ENCODE data around the gene EDIL3.
"Not testable (repeated sequence)": the region's sequence is repeated elsewhere in the genome, so short reads cannot be mapped to it uniquely, and the experiment has no call there.

Gene EDIL3

DNA sequence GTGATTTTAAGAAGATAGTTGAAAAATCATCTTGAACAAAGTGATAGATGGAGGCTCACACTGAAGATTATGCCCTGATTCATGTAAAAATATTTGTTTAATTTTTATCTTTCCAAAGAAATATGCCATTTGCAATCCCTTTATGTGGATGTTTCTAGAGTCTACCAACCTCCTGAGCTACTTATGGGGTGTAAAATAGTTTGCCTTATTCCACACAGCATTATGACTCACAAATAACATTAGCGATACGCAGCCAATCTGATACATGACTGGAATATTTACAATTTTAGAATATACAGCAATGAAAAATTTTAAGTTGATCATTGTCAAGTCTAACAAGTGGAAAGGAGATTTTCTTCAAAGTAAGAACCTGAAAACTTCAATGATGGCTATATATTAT lies 327.5 kb downstream of the EDIL3 start:
- FAIRE-seq, result no peak
- TF ChIP-seq, protein P1, sequence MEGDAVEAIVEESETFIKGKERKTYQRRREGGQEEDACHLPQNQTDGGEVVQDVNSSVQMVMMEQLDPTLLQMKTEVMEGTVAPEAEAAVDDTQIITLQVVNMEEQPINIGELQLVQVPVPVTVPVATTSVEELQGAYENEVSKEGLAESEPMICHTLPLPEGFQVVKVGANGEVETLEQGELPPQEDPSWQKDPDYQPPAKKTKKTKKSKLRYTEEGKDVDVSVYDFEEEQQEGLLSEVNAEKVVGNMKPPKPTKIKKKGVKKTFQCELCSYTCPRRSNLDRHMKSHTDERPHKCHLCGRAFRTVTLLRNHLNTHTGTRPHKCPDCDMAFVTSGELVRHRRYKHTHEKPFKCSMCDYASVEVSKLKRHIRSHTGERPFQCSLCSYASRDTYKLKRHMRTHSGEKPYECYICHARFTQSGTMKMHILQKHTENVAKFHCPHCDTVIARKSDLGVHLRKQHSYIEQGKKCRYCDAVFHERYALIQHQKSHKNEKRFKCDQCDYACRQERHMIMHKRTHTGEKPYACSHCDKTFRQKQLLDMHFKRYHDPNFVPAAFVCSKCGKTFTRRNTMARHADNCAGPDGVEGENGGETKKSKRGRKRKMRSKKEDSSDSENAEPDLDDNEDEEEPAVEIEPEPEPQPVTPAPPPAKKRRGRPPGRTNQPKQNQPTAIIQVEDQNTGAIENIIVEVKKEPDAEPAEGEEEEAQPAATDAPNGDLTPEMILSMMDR (IDR thresholded peaks at IDR 0.05; ENCODE audit: insufficient read depth, missing control alignments), result no peak
- no peak for DNase-seq (ENCODE audit: insufficient read length, low spot score)

DNA sequence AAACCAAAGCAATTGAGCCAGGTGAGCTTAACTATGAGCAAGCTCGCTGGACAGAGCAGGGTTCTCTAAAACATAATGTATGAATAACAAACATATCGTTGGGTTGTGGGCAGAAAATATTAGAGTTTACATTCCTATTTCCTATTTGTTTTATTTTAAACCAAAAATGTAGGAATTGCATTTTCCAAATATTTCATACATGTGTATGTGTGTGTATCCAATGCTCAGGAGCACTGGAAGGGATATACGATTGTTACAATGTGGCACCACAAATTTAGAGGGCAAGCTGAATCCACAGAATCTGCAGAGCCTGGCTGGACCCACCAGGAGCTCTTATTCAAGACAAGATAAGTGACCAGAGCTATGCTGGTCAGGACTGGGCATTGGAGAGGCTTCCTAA lies 338.7 kb downstream of the EDIL3 start:
- TF ChIP-seq, protein P1 (IDR thresholded peaks at IDR 0.05; ENCODE audit: insufficient read depth, missing control alignments), result no peak
- FAIRE-seq (no peak), DNase-seq (ENCODE audit: insufficient read length, low spot score) (no peak)

DNA sequence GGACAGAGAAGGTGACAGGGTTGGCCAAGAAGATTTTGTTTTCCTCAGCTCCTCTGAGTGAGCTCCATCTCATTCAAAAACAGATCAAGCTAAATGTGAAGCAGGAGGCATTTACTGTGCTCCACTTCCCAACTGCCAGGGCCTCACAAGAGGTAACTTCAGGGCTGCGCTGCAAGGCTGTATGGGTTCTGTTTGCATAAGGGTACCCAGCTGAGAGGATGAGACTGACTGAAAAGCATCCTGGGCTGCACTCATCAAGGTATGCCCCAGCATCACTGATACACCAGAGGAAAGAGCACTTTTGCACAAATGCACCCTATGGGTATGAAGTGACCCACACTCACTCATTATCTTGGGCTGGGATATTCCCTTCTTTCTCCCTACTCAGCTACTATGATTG lies 347.8 kb downstream of the EDIL3 start:
- DNase-seq (ENCODE audit: insufficient read length, low spot score) (no peak), FAIRE-seq (no peak)
- TF ChIP-seq, protein P1 (IDR thresholded peaks at IDR 0.05; ENCODE audit: insufficient read depth, missing control alignments), result no peak

- TF ChIP-seq, protein P1 (IDR thresholded peaks at IDR 0.05; ENCODE audit: insufficient read depth, missing control alignments), result no peak
- DNase-seq (ENCODE audit: insufficient read length, low spot score) (no peak), FAIRE-seq (no peak)
Observed at GRCh38 chr5:84032324-84032723, 352.4 kb downstream of the EDIL3 start.

- DNase-seq (ENCODE audit: insufficient read length, low spot score), result no peak
- TF ChIP-seq, protein P1 (IDR thresholded peaks at IDR 0.05; ENCODE audit: insufficient read depth, missing control alignments), result no peak
- FAIRE-seq, result no peak
Observed at GRCh38 chr5:84028093-84028492, 356.6 kb downstream of the EDIL3 start.

- not testable (repeated sequence) for DNase-seq (ENCODE audit: insufficient read length, low spot score); FAIRE-seq
Observed at GRCh38 chr5:84018521-84018920, 366.2 kb downstream of the EDIL3 start.

DNA sequence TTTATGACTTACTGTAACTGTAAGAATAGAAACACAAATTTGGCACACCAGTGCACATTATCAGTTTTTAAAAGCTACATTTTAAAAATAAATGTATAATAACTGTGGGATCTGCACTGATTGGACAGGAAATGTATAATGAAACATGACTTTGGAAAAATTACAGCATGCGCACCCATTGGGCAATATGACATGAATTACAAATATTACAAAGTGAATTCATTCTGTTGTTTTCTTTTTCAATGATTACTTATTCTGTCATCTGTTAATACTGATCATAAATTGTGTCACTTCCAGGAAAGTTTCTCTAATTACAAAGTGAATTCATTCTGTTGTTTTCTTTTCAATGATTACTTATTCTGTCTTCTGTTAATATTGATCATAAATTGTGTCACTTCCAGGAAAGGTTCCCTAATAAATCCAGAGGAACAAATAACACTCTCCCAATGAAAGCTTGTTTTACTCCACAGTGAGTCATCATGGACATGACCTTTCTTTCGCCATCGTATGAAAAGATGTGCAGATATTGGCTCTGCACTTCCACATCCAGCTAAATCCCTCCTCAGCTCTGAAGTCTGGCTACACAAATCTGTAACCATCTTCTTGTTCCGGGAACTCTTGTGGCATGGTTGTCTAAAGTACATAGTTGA lies 367.0 kb downstream of the EDIL3 start:
- TF ChIP-seq, protein P1 (IDR thresholded peaks at IDR 0.05; ENCODE audit: insufficient read depth, missing control alignments), result no peak
- FAIRE-seq, result no peak
- no peak for DNase-seq (ENCODE audit: insufficient read length, low spot score)

DNA sequence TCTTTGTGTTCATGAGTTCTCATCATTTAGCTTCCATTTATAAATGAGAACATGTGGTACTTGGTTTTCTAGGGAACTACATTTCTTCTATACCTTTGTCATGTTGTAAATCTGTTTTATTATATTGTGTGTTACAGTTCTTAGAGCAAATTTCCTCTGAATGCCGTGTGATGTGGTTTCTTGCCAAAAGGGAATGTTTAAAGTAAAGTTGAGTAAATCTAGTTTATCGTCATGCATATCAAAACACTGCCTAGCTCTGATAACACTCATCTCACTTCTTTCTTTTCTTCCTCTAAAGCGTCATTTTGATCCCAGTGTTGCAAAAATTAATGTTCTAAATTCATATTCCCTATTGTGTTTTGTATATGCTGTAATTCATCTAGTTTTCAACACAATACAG lies 368.6 kb downstream of the EDIL3 start:
- DNase-seq (ENCODE audit: insufficient read length, low spot score), result no peak
- no peak for FAIRE-seq
- TF ChIP-seq, protein P1 (IDR thresholded peaks at IDR 0.05; ENCODE audit: insufficient read depth, missing control alignments), result no peak

Data from D721Med (cell line).